KOPT-K1 (cell line): ENCODE results near the gene XDH.

Source experiments
- H3K27ac ChIP-seq: fragments of 200-600 bp; sonication (generic); 2 replicates; pipeline ENCODE4 v1.5.1; 2016; ENCODE audit warnings: antibody characterized with exemption, mild to moderate bottlenecking, low read depth, low read length; ENCODE audit not compliant: poor library complexity, severe bottlenecking
- H3K36me3 ChIP-seq: fragments of 200-600 bp; sonication (generic); 2 replicates; pipeline ENCODE4 v1.5.1; 2017; ENCODE audit warnings: antibody characterized with exemption, mild to moderate bottlenecking, low read length, moderate library complexity; ENCODE audit not compliant: insufficient read depth
- H3K9me3 ChIP-seq: fragments of 200-600 bp; sonication (generic); 2 replicates; pipeline ENCODE4 v1.5.1; 2017; ENCODE audit warnings: antibody characterized with exemption, low read length, mild to moderate bottlenecking; ENCODE audit not compliant: insufficient read depth, poor library complexity, severe bottlenecking

XDH gene

GRCh38 chr2:31363956-31364750, 50.4 kb downstream of the XDH start:
- no peak overlapping the region for H3K27ac ChIP-seq
- H3K9me3 ChIP-seq: no peaks in the 10 kb centered on the region
- no peaks in the 10 kb centered on the region for H3K36me3 ChIP-seq

- no peak overlapping the region for H3K27ac ChIP-seq
- H3K36me3 ChIP-seq: no peaks in the 10 kb centered on the region
- no peaks in the 10 kb centered on the region for H3K9me3 ChIP-seq
Observed at GRCh38 chr2:31362581-31362980, 52.0 kb downstream of the XDH start.

DNA sequence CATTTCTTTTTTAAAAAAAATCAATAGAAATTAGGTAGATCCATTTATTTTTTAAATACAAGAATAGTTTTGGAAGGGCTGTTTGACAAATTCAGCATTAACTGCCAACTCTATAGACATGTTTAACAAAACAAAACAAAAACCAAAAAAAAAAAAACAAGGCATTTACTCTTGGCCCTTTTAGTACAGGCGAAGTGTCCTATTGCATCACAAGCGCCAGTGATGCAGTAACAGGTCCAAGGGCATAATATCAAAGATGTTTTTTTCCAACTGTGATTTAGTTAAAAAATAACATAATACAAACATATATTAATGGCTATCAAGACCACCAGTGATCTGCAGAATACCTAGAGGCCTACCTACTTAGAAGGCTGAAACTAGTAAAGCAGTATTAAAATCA, 55.3 kb downstream of the XDH start:
- Histone ChIP-seq H3K27ac (no peak overlapping the region), H3K9me3 (peaks cover 10% of the 10 kb centered on the region), H3K36me3 (no peaks in the 10 kb centered on the region)

DNA sequence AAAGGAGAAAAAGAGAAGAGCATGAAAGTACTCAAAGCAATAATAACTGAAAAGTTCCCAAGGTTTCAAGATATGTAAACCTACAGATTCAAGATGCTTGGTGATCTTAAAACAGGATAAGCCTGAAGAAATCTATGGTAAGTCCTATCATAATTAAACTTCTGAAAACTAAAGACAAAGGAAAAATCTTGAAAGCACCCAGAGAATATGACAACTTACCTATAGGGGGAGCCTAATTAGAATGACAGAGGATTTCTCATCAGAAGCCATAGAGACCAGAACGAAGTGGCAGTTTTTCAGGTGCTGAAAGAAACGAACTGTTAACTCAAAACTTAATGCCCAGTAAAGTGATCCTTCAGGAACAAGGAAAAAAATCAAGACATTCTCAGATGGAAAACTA, 59.7 kb downstream of the XDH start:
- peaks cover 27% of the 10 kb centered on the region for H3K9me3 ChIP-seq
- no peaks in the 10 kb centered on the region for H3K36me3 ChIP-seq

DNA sequence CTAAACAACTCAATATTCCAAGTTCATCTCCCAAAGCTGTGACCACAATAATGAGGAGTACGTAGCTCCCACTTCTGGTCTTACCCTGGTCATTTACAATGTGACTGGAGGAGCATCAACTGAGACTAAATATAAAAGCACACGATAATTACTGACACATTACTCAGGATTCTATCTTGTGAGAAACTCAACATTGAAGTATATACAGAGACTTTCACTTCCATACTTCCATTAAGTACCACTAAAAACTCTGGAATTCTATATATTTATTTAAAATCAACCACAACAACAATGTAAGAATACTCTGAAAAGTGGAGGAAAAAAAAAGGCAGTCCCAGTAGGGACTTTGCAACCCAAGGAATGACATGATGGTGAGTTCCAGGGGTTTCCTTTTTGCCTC, 61.4 kb downstream of the XDH start:
- Histone ChIP-seq H3K9me3 (peaks cover 27% of the 10 kb centered on the region), H3K36me3 (no peaks in the 10 kb centered on the region), H3K27ac (no peak overlapping the region)

More for the DNA sequence above, 59.7 kb downstream of the XDH start:
- H3K27ac ChIP-seq: no peak overlapping the region

DNA sequence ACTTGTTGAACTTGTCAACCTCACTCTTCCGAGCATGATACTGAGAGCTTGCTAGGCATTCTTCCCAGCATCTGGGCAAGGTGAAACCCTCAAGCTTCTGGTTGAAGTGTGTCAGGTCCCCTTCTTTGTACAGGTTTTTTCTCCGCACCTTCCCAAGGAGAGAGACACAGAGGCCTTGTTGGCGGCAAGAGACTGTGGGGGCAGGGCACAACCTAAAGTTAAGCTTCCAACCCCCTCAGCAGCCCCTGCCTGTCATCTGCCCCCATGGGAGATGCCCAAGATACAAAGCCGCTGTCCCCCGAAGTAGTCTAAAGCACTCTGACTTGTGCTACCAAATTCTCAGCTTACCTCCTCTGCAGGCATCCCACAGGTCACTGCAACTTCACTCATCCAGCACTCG, 64.9 kb downstream of the XDH start:
- H3K9me3 ChIP-seq: peaks cover 17% of the 10 kb centered on the region
- no peaks in the 10 kb centered on the region for H3K36me3 ChIP-seq
- no peak overlapping the region for H3K27ac ChIP-seq

- no peak overlapping the region for H3K27ac ChIP-seq
- peaks cover 16% of the 10 kb centered on the region for H3K9me3 ChIP-seq
- H3K36me3 ChIP-seq: no peaks in the 10 kb centered on the region
Observed at GRCh38 chr2:31349160-31349559, 65.4 kb downstream of the XDH start.

GRCh38 chr2:31348618-31349017, 65.9 kb downstream of the XDH start:
- Histone ChIP-seq H3K9me3 (peaks cover 11% of the 10 kb centered on the region), H3K36me3 (no peaks in the 10 kb centered on the region), H3K27ac (no peak overlapping the region)

DNA sequence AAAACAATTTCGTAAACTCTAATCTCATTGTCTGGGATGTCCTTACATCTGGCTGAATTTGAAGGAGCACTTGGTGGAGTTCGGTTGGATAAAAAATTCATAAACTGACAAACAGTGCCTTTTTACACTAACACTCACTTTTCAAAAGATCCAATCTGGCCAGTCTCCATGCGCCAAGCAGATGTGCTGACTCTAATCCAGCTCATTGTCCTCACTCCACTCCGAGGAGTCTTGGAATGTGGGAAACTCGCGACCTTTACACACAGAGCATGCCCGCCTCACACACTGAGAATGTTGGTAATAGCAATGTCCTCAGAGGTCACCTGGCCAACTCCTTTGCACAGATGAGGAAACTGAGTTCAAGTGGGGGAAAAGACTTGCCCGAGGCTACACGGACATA, 66.8 kb downstream of the XDH start:
- H3K36me3 ChIP-seq: no peaks in the 10 kb centered on the region
- H3K27ac ChIP-seq: no peak overlapping the region
- H3K9me3 ChIP-seq: peaks cover 11% of the 10 kb centered on the region

DNA sequence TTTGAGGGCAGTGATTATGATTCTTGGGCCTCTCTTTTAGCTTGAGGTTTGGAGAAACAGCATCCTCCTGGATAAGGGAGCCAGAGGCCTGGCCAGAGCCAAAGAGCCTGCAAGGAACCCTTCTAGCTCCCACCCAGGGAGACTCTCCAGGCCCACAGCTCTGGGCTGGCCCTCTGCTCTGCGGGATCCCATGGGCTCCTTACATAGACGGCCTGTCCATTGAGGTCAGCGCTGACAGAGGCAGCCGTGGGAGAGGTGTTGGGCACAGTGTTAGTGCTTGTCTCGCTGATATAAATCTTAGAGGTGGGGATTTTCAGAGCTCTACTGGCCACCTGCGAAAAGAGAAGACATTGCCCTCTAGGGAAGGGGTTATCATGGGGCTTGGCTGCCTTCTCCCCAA, 67.2 kb downstream of the XDH start:
- Histone ChIP-seq H3K36me3 (no peaks in the 10 kb centered on the region), H3K27ac (no peak overlapping the region), H3K9me3 (peaks cover 11% of the 10 kb centered on the region)

DNA sequence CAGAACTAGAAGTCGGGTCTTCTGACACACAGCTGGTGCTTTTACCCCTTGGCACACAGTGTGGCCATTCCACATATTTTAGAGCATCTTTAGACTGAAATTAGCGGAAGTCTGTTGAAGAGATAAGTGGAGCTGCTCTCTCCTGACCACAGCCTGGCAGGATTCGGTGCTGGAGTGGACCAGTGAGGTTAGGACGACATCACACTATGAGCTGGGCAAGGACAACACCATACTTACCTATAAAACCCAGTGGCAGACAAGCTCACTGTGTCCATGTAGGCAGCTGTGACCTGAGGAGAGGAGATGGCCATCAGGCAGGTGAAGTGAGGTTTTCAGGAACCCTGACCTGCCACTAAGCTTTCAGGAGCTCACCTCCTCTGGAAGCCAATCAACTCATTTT, 70.1 kb downstream of the XDH start:
- Histone ChIP-seq H3K27ac (no peak overlapping the region), H3K36me3 (no peaks in the 10 kb centered on the region), H3K9me3 (no peaks in the 10 kb centered on the region)

DNA sequence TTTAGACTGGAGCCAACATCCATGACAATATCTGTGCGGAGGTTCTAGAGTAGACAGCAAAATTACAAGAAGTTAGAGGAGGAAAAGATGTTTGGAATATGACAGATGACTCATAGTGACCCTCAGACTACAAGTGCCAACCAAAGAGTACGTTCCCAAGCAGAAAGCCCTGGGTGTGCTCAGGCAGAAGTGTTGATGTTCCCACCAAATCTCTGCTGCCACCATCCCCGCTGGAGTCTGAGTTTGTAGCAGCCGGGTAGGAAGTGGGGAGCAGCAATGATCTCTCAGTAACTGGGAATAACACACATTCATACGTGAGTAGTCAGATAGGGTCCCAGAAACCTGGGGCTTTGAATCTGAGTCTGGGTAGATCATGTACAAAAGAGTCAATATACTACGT, 73.2 kb downstream of the XDH start:
- Histone ChIP-seq H3K9me3 (no peaks in the 10 kb centered on the region), H3K36me3 (no peaks in the 10 kb centered on the region), H3K27ac (no peak overlapping the region)

- H3K36me3 ChIP-seq: no peaks in the 10 kb centered on the region
- H3K9me3 ChIP-seq: no peaks in the 10 kb centered on the region
- H3K27ac ChIP-seq: no peak overlapping the region
Observed at GRCh38 chr2:31339696-31340095, 74.8 kb downstream of the XDH start.

GRCh38 chr2:31337860-31338259, 76.7 kb downstream of the XDH start:
- Histone ChIP-seq H3K27ac (no peak overlapping the region), H3K36me3 (no peaks in the 10 kb centered on the region), H3K9me3 (no peaks in the 10 kb centered on the region)

- Histone ChIP-seq H3K9me3 (no peaks in the 10 kb centered on the region), H3K36me3 (no peaks in the 10 kb centered on the region), H3K27ac (no peak overlapping the region)
Observed at GRCh38 chr2:31337197-31337596, 77.3 kb downstream of the XDH start.

DNA sequence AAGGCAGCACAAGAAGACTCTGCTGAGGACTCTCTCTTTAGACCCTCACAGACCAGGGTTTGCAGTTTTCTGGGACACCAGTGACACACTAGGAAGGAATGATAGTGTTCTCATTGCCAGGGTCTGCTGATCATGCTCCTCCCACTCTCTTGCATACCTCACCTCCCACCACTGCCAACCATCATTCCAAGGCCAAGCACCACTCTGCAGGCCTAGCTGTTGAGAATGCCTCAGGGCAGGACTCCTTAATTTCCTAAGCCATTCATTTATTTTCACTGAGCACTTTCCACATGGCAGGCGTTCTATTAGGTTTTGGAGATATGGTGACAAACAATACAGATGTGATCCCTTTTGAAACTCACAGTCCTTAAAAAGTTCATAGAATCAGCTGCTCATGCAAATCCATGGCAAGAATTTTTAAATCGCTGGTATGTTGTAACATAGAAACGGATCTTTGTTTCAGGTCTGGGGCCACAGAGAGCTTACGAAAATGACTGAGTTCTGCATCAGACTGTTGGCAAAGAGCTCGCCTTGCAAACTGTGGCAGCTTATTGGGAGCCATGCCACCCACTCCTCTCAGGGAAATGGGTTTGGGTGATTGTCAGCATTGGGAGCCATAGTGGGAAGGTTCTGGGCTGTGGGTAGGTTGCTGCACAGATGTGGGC, 78.5 kb downstream of the XDH start:
- H3K27ac ChIP-seq: no peak overlapping the region
- H3K36me3 ChIP-seq: no peaks in the 10 kb centered on the region
- H3K9me3 ChIP-seq: no peaks in the 10 kb centered on the region
